ENCODE measurements around the gene POLR1C. TPM values are rescaled to one million over a fixed set of nuclear protein-coding genes. Genes with fewer than 3 reads are reported as not detected.

POLR1C gene
- total RNA-seq, 1 donor = 28.6 TPM

DNA sequence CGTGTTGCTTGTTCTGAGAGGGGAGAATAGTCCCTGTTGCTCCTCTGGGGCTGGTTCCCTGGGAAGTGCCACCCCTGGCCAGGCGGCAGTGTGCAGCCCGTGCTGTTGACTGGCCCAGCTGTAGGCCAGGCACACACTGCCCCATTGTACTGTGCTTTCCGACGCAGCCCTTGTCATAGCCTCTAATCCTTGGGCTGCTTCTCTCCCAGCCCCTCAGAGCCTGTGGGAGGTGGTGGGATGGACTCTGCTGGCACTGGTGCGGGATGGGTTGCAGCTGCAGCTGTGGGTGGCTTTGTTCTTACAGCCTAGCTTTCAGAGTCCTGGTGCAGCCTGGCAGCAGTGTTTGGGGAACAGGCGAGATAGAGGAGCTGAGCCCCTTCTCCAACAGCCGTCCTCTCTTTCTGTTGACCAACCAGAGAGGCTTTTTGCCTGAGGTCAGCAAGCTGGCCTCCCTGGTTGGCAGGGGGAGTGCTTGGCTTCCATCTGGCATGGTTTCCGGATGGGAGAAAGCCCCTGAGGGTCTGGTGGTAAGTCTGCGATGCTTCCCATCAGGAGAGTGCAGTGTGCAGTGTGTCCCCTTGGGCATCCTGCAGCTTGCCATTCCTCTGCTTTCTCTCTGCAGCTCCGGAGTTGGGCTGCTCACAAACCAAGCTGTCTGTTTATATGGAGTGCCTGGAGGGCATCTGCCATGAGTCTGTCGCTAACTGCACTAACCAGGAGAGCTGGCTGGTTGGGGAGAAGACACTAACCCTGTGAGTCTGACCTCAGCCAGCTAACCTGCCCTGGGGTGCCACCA, 27.4 kb upstream of the POLR1C start:
- H4K20me1 ChIP-seq (ENCODE audit: insufficient read depth, low read length) = peaks cover 45% of the 10 kb centered on the region
- H3K27ac ChIP-seq (ENCODE audit: low read depth, low read length) = no peak overlapping the region
- no peak for TF ChIP-seq CTCF (IDR thresholded peaks at IDR 0.05; ENCODE audit: extremely low read depth, low read depth, low read length)

DNA sequence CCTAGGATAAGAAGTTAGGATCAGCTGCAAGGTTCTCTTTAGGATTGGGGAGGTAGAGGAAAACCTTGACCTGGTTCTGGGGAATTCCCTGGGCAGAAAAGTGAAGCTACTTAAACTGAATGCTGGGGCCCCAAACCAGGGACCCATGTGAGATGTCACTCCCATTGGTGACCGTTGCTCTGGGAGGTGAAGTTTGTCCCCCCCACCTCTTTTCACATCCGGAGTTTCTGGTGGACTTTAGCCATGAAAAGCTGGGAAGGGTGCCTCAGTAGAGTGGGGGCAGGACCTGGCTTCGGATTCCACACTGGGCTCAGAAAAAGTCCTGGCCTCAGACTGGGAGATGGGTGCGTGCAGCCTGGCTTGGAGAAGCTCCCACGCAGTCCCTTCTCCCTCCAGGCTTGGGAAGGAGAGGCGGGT, 26.4 kb upstream of the POLR1C start:
- no peak for TF ChIP-seq CTCF (IDR thresholded peaks at IDR 0.05; ENCODE audit: extremely low read depth, low read depth, low read length)

More for the DNA sequence above, 27.4 kb upstream of the POLR1C start:
- Histone ChIP-seq H2AFZ (ENCODE audit: low read length) (no peak overlapping the region), H3K4me1 (ENCODE audit: insufficient read depth, low read length) (peaks cover 32% of the 10 kb centered on the region), H3K79me2 (ENCODE audit: insufficient read depth, low read length) (peaks cover 50% of the 10 kb centered on the region), H3K27me3 (ENCODE audit: insufficient read depth, low read length) (no peaks in the 10 kb centered on the region), H3K9me3 (ENCODE audit: low read depth, low read length) (no peaks in the 10 kb centered on the region), H3K4me3 (ENCODE audit: insufficient read depth, low read length) (no peak overlapping the region), H3K4me2 (ENCODE audit: insufficient read depth, low read length) (no peak overlapping the region), H3K36me3 (ENCODE audit: insufficient read depth, low read length) (no peaks in the 10 kb centered on the region)
- peak; percentile 73 for DNase-seq (ENCODE audit: insufficient read length, low spot score, missing footprints)

GRCh38 chr6:43491750-43492661, 24.9 kb upstream of the POLR1C start:
- H3K4me2 ChIP-seq (ENCODE audit: insufficient read depth, low read length) = peak overlapping the region; percentile 87
- H3K4me1 ChIP-seq (ENCODE audit: insufficient read depth, low read length) = peaks cover 56% of the 10 kb centered on the region
- no peak for TF ChIP-seq CTCF (IDR thresholded peaks at IDR 0.05; ENCODE audit: extremely low read depth, low read depth, low read length)
- DNase-seq (ENCODE audit: insufficient read length, low spot score, missing footprints) = peak; percentile 98
- no peaks in the 10 kb centered on the region for H3K27me3 ChIP-seq (ENCODE audit: insufficient read depth, low read length)
- H3K36me3 ChIP-seq (ENCODE audit: insufficient read depth, low read length) = no peaks in the 10 kb centered on the region
- H3K4me3 ChIP-seq (ENCODE audit: insufficient read depth, low read length) = peak overlapping the region; percentile 59
- H2AFZ ChIP-seq (ENCODE audit: low read length) = peak overlapping the region; percentile 38
- no peaks in the 10 kb centered on the region for H3K9me3 ChIP-seq (ENCODE audit: low read depth, low read length)
- peaks cover 52% of the 10 kb centered on the region for H3K79me2 ChIP-seq (ENCODE audit: insufficient read depth, low read length)
- peaks cover 53% of the 10 kb centered on the region for H4K20me1 ChIP-seq (ENCODE audit: insufficient read depth, low read length)
- peak overlapping the region; percentile 41 for H3K27ac ChIP-seq (ENCODE audit: low read depth, low read length)

More for the DNA sequence above, 26.4 kb upstream of the POLR1C start:
- Histone ChIP-seq H3K9me3 (ENCODE audit: low read depth, low read length) (no peaks in the 10 kb centered on the region), H2AFZ (ENCODE audit: low read length) (no peak overlapping the region), H4K20me1 (ENCODE audit: insufficient read depth, low read length) (peaks cover 47% of the 10 kb centered on the region), H3K4me2 (ENCODE audit: insufficient read depth, low read length) (no peak overlapping the region), H3K79me2 (ENCODE audit: insufficient read depth, low read length) (peaks cover 50% of the 10 kb centered on the region), H3K27ac (ENCODE audit: low read depth, low read length) (no peak overlapping the region), H3K36me3 (ENCODE audit: insufficient read depth, low read length) (no peaks in the 10 kb centered on the region), H3K4me3 (ENCODE audit: insufficient read depth, low read length) (no peak overlapping the region), H3K27me3 (ENCODE audit: insufficient read depth, low read length) (no peaks in the 10 kb centered on the region), H3K4me1 (ENCODE audit: insufficient read depth, low read length) (peaks cover 42% of the 10 kb centered on the region)
- peak; percentile 66 for DNase-seq (ENCODE audit: insufficient read length, low spot score, missing footprints)
